Neuronal stem cell (in vitro differentiated cells): ENCODE data around the gene B4GALT1.

Experiments
- DNase-seq: peaks from one replicate; pipeline ENCODE4 v3.0.0-alpha.2; 2013; ENCODE audit warnings: low spot score
- H2AFZ ChIP-seq: one replicate; pipeline ENCODE4 v1.6.1; 2013; ENCODE audit warnings: mild to moderate bottlenecking, low read length, inconsistent platforms
- H2AK5ac ChIP-seq: 2 replicates; pipeline ENCODE4 v1.6.1; 2013; ENCODE audit warnings: low read depth, mild to moderate bottlenecking, inconsistent platforms, low read length, moderate library complexity, mixed read lengths
- H2BK120ac ChIP-seq: 2 replicates; pipeline ENCODE4 v1.6.1; 2013; ENCODE audit warnings: low read depth, mild to moderate bottlenecking, inconsistent platforms, low read length, moderate library complexity, mixed read lengths
- H2BK12ac ChIP-seq: one replicate; pipeline ENCODE4 v1.6.1; 2013; ENCODE audit warnings: low read length, inconsistent platforms
- H2BK15ac ChIP-seq: 2 replicates; pipeline ENCODE4 v1.6.1; 2013; ENCODE audit warnings: mild to moderate bottlenecking, low read length, inconsistent platforms, mixed read lengths
- H2BK5ac ChIP-seq: one replicate; pipeline ENCODE4 v1.6.1; 2013; ENCODE audit warnings: inconsistent platforms, mild to moderate bottlenecking, low read length, moderate library complexity
- H3K14ac ChIP-seq: one replicate; pipeline ENCODE4 v1.6.1; 2013; ENCODE audit warnings: low read length, inconsistent platforms
- H3K18ac ChIP-seq: 2 replicates; pipeline ENCODE4 v1.6.1; 2013; ENCODE audit warnings: low read length, inconsistent platforms
- H3K23ac ChIP-seq: 2 replicates; pipeline ENCODE4 v1.6.1; 2013; ENCODE audit warnings: low read depth, mild to moderate bottlenecking, mixed read lengths, low read length, inconsistent platforms; ENCODE audit not compliant: poor library complexity
- H3K27ac ChIP-seq: replicated peaks from 3 replicates; pipeline ENCODE4 v1.5.1; 2013; ENCODE audit warnings: low read length, inconsistent platforms
- H3K27me3 ChIP-seq, 3 experiments: 2 replicates each; pipeline ENCODE4 v1.6.1; 2013; ENCODE audit warnings: low read length in 3 of 3, mild to moderate bottlenecking in 2 of 3, inconsistent platforms in 1 of 3, low read depth in 1 of 3, mixed read lengths in 1 of 3, moderate library complexity in 1 of 3; ENCODE audit not compliant: control insufficient read depth in 3 of 3, insufficient read depth in 3 of 3
- H3K36me3 ChIP-seq, 2 donors: replicated peaks in 1 of 2; 2 replicates each; pipeline ENCODE4 v1.6.1; 2013; ENCODE audit warnings: low read length in 2 of 2; ENCODE audit not compliant: control insufficient read depth in 2 of 2, insufficient read depth in 2 of 2
- H3K4ac ChIP-seq: 2 replicates; pipeline ENCODE4 v1.6.1; 2013; ENCODE audit warnings: inconsistent platforms, mild to moderate bottlenecking, low read length, moderate library complexity
- H3K4me1 ChIP-seq, 2 donors: 1 replicate in 1 of 2; 2 replicates in 1 of 2; pipeline ENCODE4 v1.6.1; 2013; ENCODE audit warnings: low read length in 2 of 2, low read depth in 1 of 2; ENCODE audit not compliant: control insufficient read depth in 2 of 2, insufficient read depth in 1 of 2
- H3K4me2 ChIP-seq: one replicate; pipeline ENCODE4 v1.6.1; 2013; ENCODE audit warnings: mild to moderate bottlenecking, low read length, inconsistent platforms; ENCODE audit not compliant: insufficient read depth, poor library complexity, severe bottlenecking
- H3K4me3 ChIP-seq, 2 donors: 2 replicates each; pipeline ENCODE4 v1.5.1; 2013; ENCODE audit warnings: low read length in 2 of 2, mild to moderate bottlenecking in 2 of 2, inconsistent platforms in 1 of 2, moderate library complexity in 1 of 2
- H3K79me1 ChIP-seq: one replicate; pipeline ENCODE4 v1.6.1; 2013; ENCODE audit warnings: low read depth, mild to moderate bottlenecking, inconsistent platforms, low read length, moderate library complexity
- H3K9ac ChIP-seq: one replicate; pipeline ENCODE4 v1.6.1; 2013; ENCODE audit warnings: mild to moderate bottlenecking, low read depth, low read length, inconsistent platforms; ENCODE audit not compliant: poor library complexity
- H3K9me3 ChIP-seq, 2 donors: replicated peaks in 1 of 2; 2 replicates each; pipeline versions ENCODE3 to v1.6.1; 2013; ENCODE audit warnings: low read length in 2 of 2, mild to moderate bottlenecking in 2 of 2, inconsistent platforms in 1 of 2, low read depth in 1 of 2, mixed read lengths in 1 of 2, moderate library complexity in 1 of 2; ENCODE audit not compliant: control insufficient read depth in 2 of 2, insufficient read depth in 1 of 2
- H4K8ac ChIP-seq: one replicate; pipeline ENCODE4 v1.6.1; 2013; ENCODE audit warnings: low read depth, mild to moderate bottlenecking, inconsistent platforms, low read length, moderate library complexity
- H4K91ac ChIP-seq: one replicate; pipeline ENCODE4 v1.6.1; 2013; ENCODE audit warnings: low read length, low read depth, mild to moderate bottlenecking, inconsistent platforms; ENCODE audit not compliant: poor library complexity
- WGBS, 2 donors: extraction: QIAGEN DNeasy Blood & Tissue Kit; methylation state at CpG; one replicate each; pipeline ENCODE4 v1.1.7; 2013; ENCODE audit warnings: missing lambda C conversion rate in 2 of 2, mixed read lengths in 1 of 2; ENCODE audit not compliant: insufficient read length in 2 of 2, insufficient replicate concordance in 1 of 2; ENCODE audit errors: extremely low coverage in 2 of 2; 5-methylcytosine and 5-hydroxymethylcytosine counted together

The B4GALT1 gene

DNA sequence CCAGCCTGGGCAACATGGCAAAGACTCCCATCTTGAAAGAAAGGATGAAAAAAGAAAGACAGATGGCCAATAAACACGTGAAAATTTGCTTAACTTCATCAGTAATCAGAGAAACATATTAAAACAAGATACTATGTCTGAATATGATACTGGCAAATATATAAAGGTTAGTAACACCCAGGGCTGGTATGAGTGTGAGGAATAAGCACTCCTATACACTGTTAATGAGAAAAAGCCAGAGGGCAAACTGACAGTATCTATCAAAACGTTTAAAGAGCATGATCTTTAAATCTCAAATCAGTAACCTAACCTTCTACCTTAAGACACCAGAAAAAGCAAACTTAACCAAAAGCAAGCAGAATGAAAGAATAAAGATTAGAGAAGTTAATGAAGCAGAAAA is 14.1 kb downstream of the B4GALT1 start:
- no peak overlapping the region for H3K4me3 ChIP-seq
- no peak overlapping the region for H3K4me2 ChIP-seq
- H4K91ac ChIP-seq, result no peak overlapping the region
- DNase-seq, result no peak
- H3K9ac ChIP-seq, result no peak overlapping the region
- no peak overlapping the region for H3K18ac ChIP-seq
- H3K9me3 ChIP-seq, result no peaks in the 10 kb centered on the region
- H3K27ac ChIP-seq, result no peak overlapping the region
- WGBS, 2 donors, result no CpG with 5 or more reads among the region's 2 CpGs
- no peaks in the 10 kb centered on the region for H3K27me3 ChIP-seq
- H3K79me1 ChIP-seq, result no peaks in the 10 kb centered on the region
- no peak overlapping the region for H2AK5ac ChIP-seq
- no peak overlapping the region for H3K4ac ChIP-seq
- no peak overlapping the region for H2BK120ac ChIP-seq
- H2BK5ac ChIP-seq, result no peak overlapping the region
- H2BK12ac ChIP-seq, result no peak overlapping the region
- no peak overlapping the region for H3K14ac ChIP-seq
- peaks cover 2 to 8% of the 10 kb centered on the region in 2 donors for H3K4me1 ChIP-seq
- no peak overlapping the region for H3K23ac ChIP-seq
- H4K8ac ChIP-seq, result no peak overlapping the region
- H2AFZ ChIP-seq, result no peak overlapping the region
- H2BK15ac ChIP-seq, result no peak overlapping the region
- H3K36me3 ChIP-seq, result no peaks in the 10 kb centered on the region

DNA sequence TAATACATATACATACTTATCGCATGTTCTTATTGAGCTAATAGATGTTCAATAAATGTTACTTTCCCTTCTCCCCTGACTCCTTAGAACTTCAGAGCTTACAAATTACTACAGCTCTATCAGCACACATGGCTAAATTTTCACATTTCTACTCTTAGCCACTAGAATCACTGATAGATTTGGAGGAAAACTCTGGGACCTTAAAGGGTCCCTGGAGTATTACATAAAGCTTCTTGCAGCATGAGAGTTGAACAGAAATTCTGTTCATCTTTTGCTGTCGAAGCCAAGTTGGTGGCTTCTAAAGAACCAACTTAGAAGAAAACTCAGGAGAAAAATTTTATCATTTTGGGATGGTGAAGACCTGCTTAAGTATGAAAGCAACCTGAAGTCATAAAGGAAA is 15.5 kb downstream of the B4GALT1 start:
- H2BK5ac ChIP-seq, result no peak overlapping the region
- H2AFZ ChIP-seq, result no peak overlapping the region
- no peak overlapping the region for H2AK5ac ChIP-seq
- H3K4me3 ChIP-seq, result no peak overlapping the region
- no peak overlapping the region for H3K14ac ChIP-seq
- no peak overlapping the region for H2BK120ac ChIP-seq
- H3K27me3 ChIP-seq, result no peaks in the 10 kb centered on the region
- no peak overlapping the region for H2BK12ac ChIP-seq
- H3K18ac ChIP-seq, result no peak overlapping the region
- H3K9me3 ChIP-seq, result no peaks in the 10 kb centered on the region
- no peaks in the 10 kb centered on the region for H3K36me3 ChIP-seq
- H4K8ac ChIP-seq, result no peak overlapping the region
- no peaks in the 10 kb centered on the region for H3K4me1 ChIP-seq
- no peaks in the 10 kb centered on the region for H3K79me1 ChIP-seq
- no peak overlapping the region for H3K4me2 ChIP-seq
- no peak overlapping the region for H3K4ac ChIP-seq
- H3K23ac ChIP-seq, result no peak overlapping the region
- H2BK15ac ChIP-seq, result no peak overlapping the region
- H3K27ac ChIP-seq, result no peak overlapping the region
- no CpG with 5 or more reads among the region's 2 CpGs for whole genome bisulfite sequencing, 2 donors
- H3K9ac ChIP-seq, result no peak overlapping the region
- no peak overlapping the region for H4K91ac ChIP-seq
- DNase-seq, result no peak

- H2BK120ac ChIP-seq, result no peak overlapping the region
- DNase-seq, result no peak
- H2BK15ac ChIP-seq, result no peak overlapping the region
- H3K4me1 ChIP-seq, result no peaks in the 10 kb centered on the region
- H2BK12ac ChIP-seq, result no peak overlapping the region
- H3K18ac ChIP-seq, result no peak overlapping the region
- no peaks in the 10 kb centered on the region for H3K9me3 ChIP-seq
- H3K79me1 ChIP-seq, result no peaks in the 10 kb centered on the region
- H3K4me2 ChIP-seq, result no peak overlapping the region
- H3K27me3 ChIP-seq, result no peaks in the 10 kb centered on the region
- H4K8ac ChIP-seq, result no peak overlapping the region
- no peak overlapping the region for H2AK5ac ChIP-seq
- no peak overlapping the region for H3K27ac ChIP-seq
- no peak overlapping the region for H3K23ac ChIP-seq
- H3K9ac ChIP-seq, result no peak overlapping the region
- WGBS, 2 donors, result no CpG with 5 or more reads among the region's 5 CpGs
- H3K14ac ChIP-seq, result no peak overlapping the region
- H3K4me3 ChIP-seq, result no peak overlapping the region
- H3K36me3 ChIP-seq, result no peaks in the 10 kb centered on the region
- H4K91ac ChIP-seq, result no peak overlapping the region
- no peak overlapping the region for H2BK5ac ChIP-seq
- H3K4ac ChIP-seq, result no peak overlapping the region
- H2AFZ ChIP-seq, result no peak overlapping the region
Observed at GRCh38 chr9:33151007-33151557, 16.1 kb downstream of the B4GALT1 start.

- Histone ChIP-seq H3K4me1 (no peaks in the 10 kb centered on the region), H3K4me3 (no peak overlapping the region)
- no peak for DNase-seq
Observed at GRCh38 chr9:33148367-33149014, 18.6 kb downstream of the B4GALT1 start.

More at GRCh38 chr9:33148367-33149014, 18.6 kb downstream of the B4GALT1 start:
- no peak overlapping the region for H3K4me2 ChIP-seq
- H2BK5ac ChIP-seq, result no peak overlapping the region
- H3K9ac ChIP-seq, result no peak overlapping the region
- H4K91ac ChIP-seq, result no peak overlapping the region
- no peak overlapping the region for H4K8ac ChIP-seq
- no peak overlapping the region for H2BK120ac ChIP-seq
- H3K14ac ChIP-seq, result no peak overlapping the region
- no peak overlapping the region for H3K27ac ChIP-seq
- H2BK15ac ChIP-seq, result no peak overlapping the region
- H3K27me3 ChIP-seq, result no peaks in the 10 kb centered on the region
- H3K18ac ChIP-seq, result no peak overlapping the region
- no peaks in the 10 kb centered on the region for H3K79me1 ChIP-seq
- H2BK12ac ChIP-seq, result no peak overlapping the region
- H3K9me3 ChIP-seq, result no peaks in the 10 kb centered on the region
- H2AFZ ChIP-seq, result no peak overlapping the region
- no CpG with 5 or more reads among the region's 4 CpGs for WGBS, 2 donors
- no peak overlapping the region for H3K23ac ChIP-seq
- no peak overlapping the region for H2AK5ac ChIP-seq
- H3K4ac ChIP-seq, result no peak overlapping the region
- no peaks in the 10 kb centered on the region for H3K36me3 ChIP-seq
